ENCODE data around the gene DGKQ. TPM values are rescaled to one million over a fixed set of nuclear protein-coding genes. Genes with fewer than 3 reads are reported as not detected.

Gene DGKQ
- total and polyA plus RNA-seq, 2 of the 8 experiments (the other 6 are each of a cell fraction or from before 2014, with no cell fraction given), result 7.3 to 9.7 TPM

DNA sequence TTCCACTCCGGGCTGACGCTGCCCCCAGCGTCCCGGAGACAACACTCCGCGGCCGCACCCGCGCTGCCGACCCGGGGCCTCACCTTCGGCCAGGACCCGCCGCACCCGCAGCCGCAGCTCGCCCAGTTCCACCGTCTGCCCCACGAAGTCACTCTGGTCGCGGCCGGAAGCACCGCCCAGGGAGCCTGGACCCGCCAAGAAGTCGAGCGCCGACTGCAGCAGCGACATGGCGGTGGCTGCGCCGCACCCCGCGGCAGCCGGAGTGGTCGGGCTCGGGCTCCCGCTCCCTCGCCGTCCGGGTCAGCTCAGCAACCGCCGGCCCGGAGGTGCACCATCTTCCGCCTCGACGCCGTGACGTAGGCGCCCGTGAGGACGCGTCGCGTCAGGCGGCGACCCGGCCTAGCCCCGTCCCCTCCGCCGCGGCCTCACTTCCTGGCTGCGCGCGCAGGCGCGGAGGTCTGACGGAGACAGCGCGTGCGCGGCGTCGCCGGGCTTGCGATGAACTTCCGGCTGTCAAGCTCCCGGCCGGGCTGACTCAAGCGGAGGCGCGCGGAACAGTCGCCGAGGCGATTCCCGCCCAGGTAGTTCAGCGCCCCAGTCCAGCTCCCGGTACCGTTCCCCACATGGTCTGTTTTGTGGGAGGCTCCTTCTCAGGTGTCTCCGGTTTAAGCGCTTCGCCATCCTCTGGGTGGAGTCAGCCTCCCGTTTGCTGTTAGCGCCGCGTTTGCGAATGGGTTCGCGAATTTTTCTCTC is 41.2 kb downstream of the DGKQ start, which contains the start of the genes GAK and TMEM175 (continued):
- TF ChIP-seq, protein P1, sequence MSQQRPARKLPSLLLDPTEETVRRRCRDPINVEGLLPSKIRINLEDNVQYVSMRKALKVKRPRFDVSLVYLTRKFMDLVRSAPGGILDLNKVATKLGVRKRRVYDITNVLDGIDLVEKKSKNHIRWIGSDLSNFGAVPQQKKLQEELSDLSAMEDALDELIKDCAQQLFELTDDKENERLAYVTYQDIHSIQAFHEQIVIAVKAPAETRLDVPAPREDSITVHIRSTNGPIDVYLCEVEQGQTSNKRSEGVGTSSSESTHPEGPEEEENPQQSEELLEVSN (IDR thresholded peaks at IDR 0.05), result peak; percentile 78
- TF ChIP-seq KDM4A (IDR thresholded peaks at IDR 0.05; ENCODE audit: low read depth, low read length, severe bottlenecking), result peak; percentile 90
- TF ChIP-seq ASH2L (IDR thresholded peaks at IDR 0.05; ENCODE audit: low read length), result peak; percentile 93
- peak; percentile 99 for TF ChIP-seq CREB1 (IDR thresholded peaks at IDR 0.05)
- no peak for TF ChIP-seq CTBP2 (IDR thresholded peaks at IDR 0.05; ENCODE audit: borderline replicate concordance, insufficient read depth, insufficient read length, low read length)
- TF ChIP-seq SIN3A (conservative IDR thresholded peaks at IDR 0.05 in 1 of 2, IDR thresholded peaks at IDR 0.05 in 1 of 2; ENCODE audit: low read depth in 1 of 2, low read length in 2 of 2), result peak; percentile 81 to 97; a peak in 3 of 4 replicates
- TF ChIP-seq SAP30 (IDR thresholded peaks at IDR 0.05; ENCODE audit: insufficient read depth, insufficient replicate concordance, low read length), result peak; percentile 70
- TF ChIP-seq POLR2A (IDR thresholded peaks at IDR 0.05; ENCODE audit: control extremely low read depth in 1 of 2, low read depth in 2 of 2, low read length in 2 of 2), result peak in 1 of 2 experiments; percentile 84; a peak in 2 of 3 replicates
- peak; percentile 92 for TF ChIP-seq PHF8 (conservative IDR thresholded peaks at IDR 0.05; ENCODE audit: low read depth, low read length)
- TF ChIP-seq NRF1 (IDR thresholded peaks at IDR 0.05; ENCODE audit: low read depth, low read length), result peak; percentile 81
- peak; percentile 65 for TF ChIP-seq POLR2AphosphoS5 (IDR thresholded peaks at IDR 0.05; ENCODE audit: low read depth, low read length)
- TF ChIP-seq GABPA (IDR thresholded peaks at IDR 0.05; ENCODE audit: borderline replicate concordance, insufficient read depth, low read length), result peak; percentile 83; the same call in 1 of the 2 replicates
- TF ChIP-seq RAD21 (IDR thresholded peaks at IDR 0.05 in 1 of 2, conservative IDR thresholded peaks at IDR 0.05 in 1 of 2; ENCODE audit: low read depth in 2 of 2, low read length in 2 of 2), result no peak
- TF ChIP-seq HDAC2 (IDR thresholded peaks at IDR 0.05; ENCODE audit: borderline replicate concordance in 1 of 2, low read depth in 2 of 2, low read length in 2 of 2), result peak in 1 of 2 experiments; percentile 31; a peak in 1 of 4 replicates
- TF ChIP-seq FOSL1 (IDR thresholded peaks at IDR 0.05; ENCODE audit: insufficient read depth, low read depth, low read length), result no peak
- TF ChIP-seq SP4 (IDR thresholded peaks at IDR 0.05; ENCODE audit: low read length), result peak; percentile 54; the same call in 1 of the 2 replicates
- no peak for TF ChIP-seq TAF7 (optimal IDR thresholded peaks at IDR 0.05; ENCODE audit: borderline replicate concordance, low read depth, low read length)
- peak; percentile 4; the same call in 1 of the 2 replicates for TF ChIP-seq BRCA1 (IDR thresholded peaks at IDR 0.05; ENCODE audit: low read depth, low read length)

All from H1 (cell line).